LoVo (cell line): ENCODE results near the gene ADPGK.
A peak's percentile ranks its signal among the peaks of the same experiment; 100 is the strongest.
"Not testable (repeated sequence)": the region's sequence is repeated elsewhere in the genome, so short reads cannot be mapped to it uniquely, and the experiment has no call there.

Experiments
- DNase-seq: peaks from one replicate; pipeline ENCODE4 v3.0.0-alpha.2; 2016; ENCODE audit warnings: low spot score

The ADPGK gene

GRCh38 chr15:72783640-72784455, at the start of gene ADPGK:
ADPGK (minus strand) TSS chr15:72783758; CDS start chr15:72783691, 67 bp downstream.
- peak; percentile 96 for DNase-seq

GRCh38 chr15:72827226-72827625, 43.7 kb upstream of the ADPGK start:
- no peak for DNase-seq

GRCh38 chr15:72826611-72827010, 43.1 kb upstream of the ADPGK start:
- DNase-seq = no peak

- DNase-seq = no peak
Measured at GRCh38 chr15:72825829-72826228, 42.3 kb upstream of the ADPGK start.

GRCh38 chr15:72824781-72825180, 41.2 kb upstream of the ADPGK start:
- DNase-seq = no peak

- DNase-seq = no peak
Measured at GRCh38 chr15:72824112-72824511, 40.6 kb upstream of the ADPGK start.

- no peak for DNase-seq
Measured at GRCh38 chr15:72820278-72820677, 36.7 kb upstream of the ADPGK start.

- no peak for DNase-seq
Measured at GRCh38 chr15:72818632-72819031, 35.1 kb upstream of the ADPGK start.

GRCh38 chr15:72813345-72814004, 29.9 kb upstream of the ADPGK start:
- DNase-seq = no peak

GRCh38 chr15:72809329-72809728, 25.8 kb upstream of the ADPGK start:
- DNase-seq = no peak

GRCh38 chr15:72807346-72807745, 23.8 kb upstream of the ADPGK start:
- DNase-seq = not testable (repeated sequence)

- no peak for DNase-seq
Measured at GRCh38 chr15:72803006-72803405, 19.4 kb upstream of the ADPGK start.

- DNase-seq = no peak
Measured at GRCh38 chr15:72801590-72802325, 18.2 kb upstream of the ADPGK start.

- no peak for DNase-seq
Measured at GRCh38 chr15:72800833-72801481, 17.4 kb upstream of the ADPGK start.

- no peak for DNase-seq
Measured at GRCh38 chr15:72797834-72798233, 14.3 kb upstream of the ADPGK start.

GRCh38 chr15:72797338-72797689, 13.8 kb upstream of the ADPGK start:
- no peak for DNase-seq

GRCh38 chr15:72796515-72797337, 13.2 kb upstream of the ADPGK start:
- peak; percentile 67 for DNase-seq

- DNase-seq = peak; percentile 41
Measured at GRCh38 chr15:72796210-72796514, 12.6 kb upstream of the ADPGK start.

- DNase-seq = no peak
Measured at GRCh38 chr15:72793766-72794660, 10.5 kb upstream of the ADPGK start.

- no peak for DNase-seq
Measured at GRCh38 chr15:72792431-72792830, 8.9 kb upstream of the ADPGK start.
